GM12891 (cell line): ENCODE data around the gene NOX5.

Source experiments
- DNase-seq: peaks from one replicate; pipeline ENCODE4 v3.0.0; 2011; ENCODE audit warnings: low spot score; ENCODE audit not compliant: insufficient read length
- FAIRE-seq: peaks from 2 replicates; lab custom pipeline; 2011; peaks lifted over from hg19 to GRCh38; lab: Jason Lieb, UNC
- PAX5 ChIP-seq: IDR thresholded peaks from 2 replicates; pipeline ENCODE4 v1.6.1; 2011; ENCODE audit warnings: low read length, moderate library complexity, mild to moderate bottlenecking; ENCODE audit not compliant: insufficient read depth, severe bottlenecking
- POLR2A ChIP-seq: IDR thresholded peaks from 2 replicates; pipeline ENCODE4 v1.6.1; 2011; ENCODE audit warnings: low read depth, low read length, control low read depth
- POLR2AphosphoS5 ChIP-seq: IDR thresholded peaks from 2 replicates; pipeline ENCODE4 v1.6.1; 2011; ENCODE audit warnings: low read depth, low read length, control low read depth
- POU2F2 ChIP-seq: IDR thresholded peaks from 2 replicates; pipeline ENCODE4 v1.6.1; 2011; ENCODE audit warnings: low read depth, mild to moderate bottlenecking, control low read depth, low read length, moderate library complexity
- SPI1 ChIP-seq: IDR thresholded peaks from 2 replicates; pipeline ENCODE4 v1.6.1; 2011; ENCODE audit warnings: low read depth, low read length, control low read depth
- TAF1 ChIP-seq: IDR thresholded peaks from 2 replicates; pipeline ENCODE4 v1.6.1; 2011; ENCODE audit warnings: low read depth, low read length, control low read depth

Gene NOX5

DNA sequence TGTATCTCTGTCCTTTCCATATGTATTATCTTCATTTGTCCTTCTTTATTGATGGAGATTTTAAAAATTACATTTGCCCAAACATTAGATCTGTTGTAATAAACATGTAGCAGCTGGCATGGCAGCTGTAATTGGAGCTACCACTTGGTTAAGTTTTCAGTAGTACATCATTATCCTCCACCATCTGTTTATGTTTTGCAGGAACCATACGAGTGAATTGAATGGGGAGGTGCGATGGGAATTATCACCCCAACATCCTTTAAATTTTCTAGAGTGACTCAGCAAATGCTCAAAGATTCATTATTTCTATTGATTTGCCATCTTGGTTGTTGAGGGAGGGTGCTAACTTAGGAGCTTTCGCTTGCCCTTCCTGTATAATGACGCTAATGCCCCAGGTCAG is 32.6 kb upstream of the NOX5 start:
- DNase-seq (no peak), FAIRE-seq (no peak)
- TF ChIP-seq POLR2AphosphoS5 = no peak
- no peak for TF ChIP-seq SPI1
- TF ChIP-seq POU2F2 = no peak
- TF ChIP-seq PAX5 = no peak
- TF ChIP-seq TAF1 = no peak
- TF ChIP-seq POLR2A = no peak

DNA sequence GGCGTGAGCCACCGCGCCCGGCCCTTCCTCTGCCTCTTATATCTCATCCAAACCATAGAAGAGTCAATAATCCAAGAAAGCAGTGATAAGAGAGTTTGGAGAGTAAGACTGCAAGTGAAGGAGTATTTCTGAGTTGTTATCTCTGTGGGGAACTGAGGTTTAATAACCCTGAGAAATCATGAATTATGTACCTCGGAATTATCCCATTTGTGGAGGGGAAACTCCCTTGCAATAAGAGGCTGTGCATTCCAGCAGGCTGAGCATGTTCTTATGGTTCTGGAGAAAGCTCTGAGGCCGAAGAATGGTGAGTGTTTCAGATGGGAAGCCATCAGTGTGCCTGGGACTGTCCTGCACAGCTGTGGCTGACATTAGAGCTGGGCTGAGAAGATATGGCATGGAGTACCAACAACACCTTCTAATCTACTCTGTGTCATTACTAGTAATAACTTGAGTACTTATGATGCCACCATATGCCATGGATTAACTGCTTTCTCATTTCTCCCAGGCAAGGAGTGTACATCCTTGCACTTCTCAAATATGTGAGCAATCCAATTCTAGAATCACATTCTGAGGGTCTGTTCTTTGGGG is 31.4 kb upstream of the NOX5 start:
- DNase-seq (no peak), FAIRE-seq (no peak)
- TF ChIP-seq POLR2A = no peak
- no peak for TF ChIP-seq TAF1
- TF ChIP-seq POLR2AphosphoS5 = no peak
- TF ChIP-seq POU2F2 = no peak
- no peak for TF ChIP-seq SPI1
- TF ChIP-seq PAX5 = no peak

DNA sequence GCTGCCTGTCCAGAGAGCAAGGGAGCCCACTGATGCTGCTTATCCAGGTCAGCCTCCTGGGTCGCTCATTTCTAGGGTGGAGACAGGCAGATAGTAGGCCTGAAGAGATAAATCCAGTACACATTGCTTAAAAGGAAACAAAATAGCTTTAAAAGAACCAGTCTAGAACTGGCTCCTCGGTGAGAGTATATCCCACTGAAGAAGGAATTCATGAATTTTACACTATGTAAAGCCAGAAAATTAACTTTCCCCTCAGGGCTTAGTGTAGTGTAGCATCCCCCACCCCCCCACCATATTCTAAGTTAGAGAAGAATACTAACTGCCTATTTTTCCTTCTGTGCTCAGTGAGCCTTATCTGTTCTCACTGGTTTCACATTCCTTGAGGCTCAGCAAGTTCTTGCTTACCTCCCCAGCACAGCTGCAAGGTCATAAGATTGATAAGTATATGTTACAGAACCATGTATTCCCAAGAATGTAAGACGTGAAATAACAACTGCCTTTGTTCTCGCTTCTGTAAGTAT is 30.5 kb upstream of the NOX5 start:
- TF ChIP-seq PAX5 (no peak), POLR2A (no peak), SPI1 (no peak), TAF1 (no peak), POU2F2 (no peak), POLR2AphosphoS5 (no peak)
- DNase-seq (no peak), FAIRE-seq (no peak)

DNA sequence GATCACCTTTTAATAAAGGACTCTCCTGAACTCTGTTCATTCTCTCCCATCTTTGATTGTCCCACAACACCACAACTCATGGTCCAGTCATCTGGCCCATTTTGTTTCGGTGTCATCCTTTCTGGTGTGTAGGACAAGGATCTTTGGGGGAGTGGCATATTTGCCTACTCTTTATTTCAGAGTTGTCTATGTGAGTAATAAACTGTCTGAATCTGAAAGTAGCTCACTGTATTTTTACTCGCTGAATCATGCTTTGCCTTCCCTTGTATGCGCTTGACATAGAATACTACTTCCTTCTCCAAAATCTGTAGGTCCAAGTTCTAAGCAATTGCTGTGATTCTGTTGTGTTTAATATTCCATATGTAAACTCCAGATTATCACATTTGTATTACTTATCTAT is 29.9 kb upstream of the NOX5 start:
- DNase-seq = no peak

DNA sequence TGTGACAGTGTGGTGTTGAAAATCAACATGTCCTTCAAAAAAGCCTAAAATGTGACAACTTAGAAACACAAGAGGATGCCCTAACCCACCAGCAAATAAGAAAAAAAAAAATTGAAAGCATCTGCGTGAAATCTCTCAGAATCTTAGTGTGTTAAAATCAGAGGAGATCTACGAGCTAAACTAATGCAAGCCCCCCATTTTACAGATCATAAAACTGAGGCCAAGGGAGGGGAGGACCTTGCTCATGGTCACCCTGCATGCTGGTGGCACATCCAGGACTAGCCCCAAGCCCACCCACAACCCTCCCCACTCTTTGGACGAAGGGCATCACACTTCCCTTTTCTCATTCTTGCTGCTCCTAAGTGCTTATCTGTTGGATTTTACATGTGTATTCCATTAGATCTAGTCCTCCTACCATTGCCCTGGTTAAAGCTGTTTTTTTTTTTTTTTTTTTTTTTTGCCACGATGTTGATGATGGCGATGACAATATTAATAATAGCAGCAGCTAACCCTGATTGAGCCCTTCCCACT is 29.1 kb upstream of the NOX5 start:
- TF ChIP-seq POLR2A (no peak), TAF1 (no peak), PAX5 (no peak), POU2F2 (no peak), POLR2AphosphoS5 (no peak), SPI1 (no peak)
- DNase-seq (no peak), FAIRE-seq (no peak)

More for the DNA sequence above, 29.9 kb upstream of the NOX5 start:
- no peak for TF ChIP-seq POLR2AphosphoS5
- TF ChIP-seq SPI1 = no peak
- TF ChIP-seq POU2F2 = no peak
- no peak for TF ChIP-seq PAX5
- TF ChIP-seq POLR2A = no peak
- TF ChIP-seq TAF1 = no peak
- no peak for FAIRE-seq

DNA sequence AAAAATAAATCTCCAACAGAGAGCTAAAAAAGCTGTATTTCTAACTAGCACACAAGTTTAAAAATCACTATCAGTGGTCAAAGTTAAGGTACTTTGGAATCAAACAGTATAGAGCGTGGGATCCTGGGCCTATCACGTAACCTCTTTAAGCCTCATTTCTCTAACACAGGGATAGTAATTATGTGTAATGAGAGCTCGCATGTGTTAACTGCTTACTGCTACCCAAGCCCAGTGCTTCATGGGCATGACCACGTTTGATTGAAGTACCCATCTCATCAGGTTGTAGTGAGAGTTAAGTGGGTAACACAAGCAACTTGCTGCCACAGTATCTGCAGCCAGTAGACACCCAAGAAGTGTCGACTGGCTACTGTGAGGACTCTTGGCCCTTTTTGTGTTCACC is 28.2 kb upstream of the NOX5 start:
- FAIRE-seq = no peak
- TF ChIP-seq PAX5 = no peak
- TF ChIP-seq TAF1 = no peak

DNA sequence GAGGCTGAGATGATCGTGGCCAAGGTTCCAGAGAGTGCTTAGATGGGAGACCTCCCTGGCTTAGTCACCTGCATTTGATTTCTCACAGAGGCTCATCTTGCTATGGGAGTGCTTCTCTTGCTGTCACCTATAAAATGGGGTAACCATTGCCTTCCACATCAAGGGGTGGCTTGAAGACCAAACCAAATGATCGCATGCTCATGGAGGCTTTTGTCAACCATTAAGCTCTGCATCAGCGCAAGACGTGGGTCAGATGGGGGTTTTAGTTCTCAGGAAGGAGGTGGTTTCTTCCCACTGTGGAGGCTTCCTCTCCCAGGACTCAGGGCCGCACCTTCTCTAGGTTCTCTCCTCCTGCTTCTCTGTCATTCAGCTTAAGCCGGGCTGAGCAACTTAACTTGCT is 27.4 kb upstream of the NOX5 start:
- FAIRE-seq (no peak), DNase-seq (no peak)
- TF ChIP-seq POU2F2 (no peak), POLR2A (no peak), PAX5 (no peak), POLR2AphosphoS5 (no peak), TAF1 (no peak), SPI1 (no peak)

More for the DNA sequence above, 28.2 kb upstream of the NOX5 start:
- no peak for DNase-seq

DNA sequence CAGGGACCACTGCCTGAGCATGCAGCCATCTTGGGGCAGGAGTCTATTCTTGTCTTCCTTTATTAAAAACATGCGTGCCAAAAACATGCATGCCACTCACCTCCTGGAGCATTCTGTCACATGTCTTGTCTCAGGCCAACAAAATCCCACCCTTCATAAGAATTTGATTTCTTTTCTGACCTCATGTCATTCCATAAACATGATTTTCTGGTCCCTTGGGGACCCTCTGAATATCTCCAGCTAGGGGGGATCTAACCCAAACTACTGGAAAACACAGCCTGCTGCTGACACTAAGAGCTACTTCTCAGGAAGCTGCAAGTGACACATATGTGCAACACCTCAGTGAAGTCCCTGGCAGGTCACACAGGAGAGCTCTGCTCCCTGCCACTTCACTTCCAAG is 26.8 kb upstream of the NOX5 start:
- TF ChIP-seq TAF1 (no peak), POU2F2 (no peak), POLR2A (no peak), SPI1 (no peak), PAX5 (no peak), POLR2AphosphoS5 (no peak)
- no peak for DNase-seq
- no peak for FAIRE-seq

DNA sequence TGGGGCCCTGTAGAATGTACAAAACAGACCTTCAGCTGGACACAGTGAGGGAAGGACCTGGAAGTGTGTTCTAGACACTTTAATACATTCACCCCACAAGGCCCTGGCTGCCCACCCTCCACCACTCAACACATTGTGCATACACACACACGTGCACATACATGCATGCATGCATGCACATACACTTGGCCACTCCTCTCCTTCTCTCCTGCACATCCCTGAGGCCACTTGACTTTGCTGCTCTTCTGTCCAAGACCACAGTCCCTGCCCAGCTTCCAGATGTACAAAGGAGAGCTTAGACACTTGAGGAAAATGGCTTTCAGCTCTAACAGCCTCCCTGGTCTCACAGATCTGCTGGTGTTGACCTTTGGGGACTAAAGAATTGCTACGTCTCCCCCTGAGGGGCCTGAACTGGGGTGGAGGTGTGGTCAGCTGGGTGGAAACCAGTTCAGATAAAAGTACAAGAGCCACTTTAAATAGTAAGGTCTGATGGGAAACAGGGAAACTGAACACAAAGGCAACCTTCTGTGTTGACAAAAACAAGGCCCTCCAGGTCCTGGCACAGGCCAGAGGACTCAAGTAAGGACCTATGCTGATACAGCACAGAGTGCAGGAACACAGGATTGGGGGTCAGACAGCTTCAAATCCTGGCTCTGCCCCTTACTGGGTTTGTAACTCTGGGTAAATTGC is 24.8 kb upstream of the NOX5 start:
- FAIRE-seq = no peak
- DNase-seq = no peak
- TF ChIP-seq PAX5 (no peak), POU2F2 (no peak), POLR2AphosphoS5 (no peak), SPI1 (no peak), TAF1 (no peak), POLR2A (no peak)
